ENCODE measurements around the gene MAST4. TPM values are rescaled to one million over a fixed set of nuclear protein-coding genes. Genes with fewer than 3 reads are reported as not detected.
"Not testable (repeated sequence)": the region's sequence is repeated elsewhere in the genome, so short reads cannot be mapped to it uniquely, and the experiment has no call there.

Gene MAST4
- total and polyA plus RNA-seq, 2 of the 4 experiments (the other 2 are of a cell fraction): 4.8 to 6.8 TPM

- H2BK20ac ChIP-seq (ENCODE audit: low read depth, low read length); H4K20me1 ChIP-seq (ENCODE audit: insufficient read depth, low read length); H3K18ac ChIP-seq (ENCODE audit: low read depth, low read length); H3K56ac ChIP-seq (ENCODE audit: extremely low read depth, insufficient read depth, low read length); DNase-seq; H4K91ac ChIP-seq (ENCODE audit: insufficient read depth, low read depth, low read length); H2AK9ac ChIP-seq (replicated peaks; ENCODE audit: low read depth, low read length, poor library complexity); H2AK5ac ChIP-seq (ENCODE audit: low read depth, low read length); dilution Hi-C loops (cut with HindIII; ENCODE audit: low sequenced_read_pairs, unreplicated experiment); H3K4me1 ChIP-seq (ENCODE audit: control insufficient read depth, insufficient read depth, low read length); H3K4me2 ChIP-seq (ENCODE audit: low read depth, low read length); H3K9me1 ChIP-seq (ENCODE audit: insufficient read depth, low read length); H2BK15ac ChIP-seq (ENCODE audit: low read depth, low read length); H3K36me3 ChIP-seq (ENCODE audit: control insufficient read depth, insufficient read depth, low read length); H3K27me3 ChIP-seq (ENCODE audit: control insufficient read depth, insufficient read depth, low read length); CTCF ChIA-PET; H3K79me1 ChIP-seq (ENCODE audit: low read depth in 1 of 2, low read length in 2 of 2); H3K23ac ChIP-seq (ENCODE audit: low read depth, low read length); intact Hi-C loops (cut with micrococcal nuclease); in situ Hi-C loops (cut with MboI; ENCODE audit: low sequenced_read_pairs); H4K8ac ChIP-seq (ENCODE audit: low read depth in 2 of 2, low read length in 2 of 2); H2BK5ac ChIP-seq (ENCODE audit: low read depth, low read length, poor library complexity, severe bottlenecking); POLR2A ChIA-PET (ENCODE audit: unreplicated experiment); H3K14ac ChIP-seq (replicated peaks; ENCODE audit: low read depth, low read length); H4K5ac ChIP-seq (ENCODE audit: low read depth, low read length); H3K27ac ChIP-seq (ENCODE audit: insufficient read depth, low read length); H3K4me3 ChIP-seq (ENCODE audit: insufficient read depth, low read depth, low read length); H3K9ac ChIP-seq (ENCODE audit: low read depth, low read length); ATAC-seq (ENCODE audit: low read depth); H2AFZ ChIP-seq (replicated peaks; ENCODE audit: low read length, poor library complexity); BruUV-seq (replicated peaks); H3K9me3 ChIP-seq (ENCODE audit: control insufficient read depth, insufficient read depth, low read length); H2BK120ac ChIP-seq (ENCODE audit: low read depth, low read length); H3K4ac ChIP-seq (ENCODE audit: low read depth, low read length): not testable (repeated sequence)
- WGBS, 2 experiments (ENCODE audit: extremely low coverage in 2 of 2, insufficient read length in 1 of 2): no CpG with 5 or more reads among the region's 2 CpGs
Observed at GRCh38 chr5:66752668-66753067, 156.5 kb downstream of the MAST4 start.

All from IMR-90 (cell line).